Glutamatergic neuron (in vitro differentiated cells): ENCODE results near the gene OR7C1. TPM values are rescaled to one million over a fixed set of nuclear protein-coding genes. Genes with fewer than 3 reads are reported as not detected.

Experiments used
- DNase-seq: peaks from one replicate; pipeline ENCODE4 v3.0.0; 2022
- H3K27ac Mint-ChIP-seq: one replicate; pipeline ENCODE4 v1.8.0; 2020; ENCODE audit warnings: mild to moderate bottlenecking, mixed read lengths, inconsistent platforms; ENCODE audit not compliant: unreplicated experiment
- H3K27me3 Mint-ChIP-seq: one replicate; pipeline ENCODE4 v1.8.0; 2020; ENCODE audit warnings: mild to moderate bottlenecking, moderate library complexity, mixed read lengths, inconsistent platforms; ENCODE audit not compliant: unreplicated experiment
- H3K36me3 Mint-ChIP-seq: one replicate; pipeline ENCODE4 v1.8.0; 2020; ENCODE audit warnings: mild to moderate bottlenecking, mixed read lengths, inconsistent platforms; ENCODE audit not compliant: unreplicated experiment
- H3K4me1 Mint-ChIP-seq: one replicate; pipeline ENCODE4 v1.8.0; 2020; ENCODE audit warnings: mild to moderate bottlenecking, low read depth, mixed read lengths, inconsistent platforms; ENCODE audit not compliant: unreplicated experiment
- H3K4me3 Mint-ChIP-seq: one replicate; pipeline ENCODE4 v1.8.0; 2020; ENCODE audit warnings: mild to moderate bottlenecking, mixed read lengths, inconsistent platforms; ENCODE audit not compliant: unreplicated experiment
- H3K9me3 Mint-ChIP-seq: one replicate; pipeline ENCODE4 v1.8.0; 2020; ENCODE audit warnings: mild to moderate bottlenecking, moderate library complexity, mixed read lengths, inconsistent platforms; ENCODE audit not compliant: unreplicated experiment
- total RNA-seq: library from RNA; stranded (reverse); fragmentation: NEBNext Ultra II Directional; extraction: Animal tissue kit (Norgen Biotek cat#: 25700); gene quantifications from one replicate; pipeline ENCODE4 v1.2.1, GENCODE V29; 2021; ENCODE audit not compliant: unreplicated experiment
- TF ChIP-seq, protein P1 (sequence below): fragments of 200-600 bp; sonication (generic); IDR thresholded peaks from one replicate; pipeline ENCODE4 v1.5.0; 2021; ENCODE audit not compliant: partially characterized antibody, unreplicated experiment

The OR7C1 gene
- total RNA-seq, 1 donor from 2014 or later, result not detected

DNA sequence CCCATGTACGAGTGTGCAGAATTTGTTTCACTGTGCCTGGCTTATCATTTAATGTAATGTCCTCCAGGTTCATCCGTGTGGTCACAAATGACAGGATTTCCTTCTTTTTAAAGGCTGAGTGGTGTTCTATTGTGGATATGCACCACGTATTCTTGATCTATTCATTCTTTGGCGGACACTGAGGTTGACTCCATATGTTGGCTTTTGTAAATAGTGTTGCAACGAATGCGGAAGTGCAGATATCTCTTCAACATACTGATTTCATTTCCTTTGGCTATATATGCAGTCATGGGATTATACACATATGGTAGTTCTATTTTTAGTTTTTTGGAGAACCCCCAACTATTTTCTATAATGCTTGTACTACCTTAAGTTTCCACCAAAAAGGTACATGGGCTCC lies 13.0 kb downstream of the OR7C1 start:
- DNase-seq, result no peak
- H3K4me3 Mint-ChIP-seq, result no peak overlapping the region

DNA sequence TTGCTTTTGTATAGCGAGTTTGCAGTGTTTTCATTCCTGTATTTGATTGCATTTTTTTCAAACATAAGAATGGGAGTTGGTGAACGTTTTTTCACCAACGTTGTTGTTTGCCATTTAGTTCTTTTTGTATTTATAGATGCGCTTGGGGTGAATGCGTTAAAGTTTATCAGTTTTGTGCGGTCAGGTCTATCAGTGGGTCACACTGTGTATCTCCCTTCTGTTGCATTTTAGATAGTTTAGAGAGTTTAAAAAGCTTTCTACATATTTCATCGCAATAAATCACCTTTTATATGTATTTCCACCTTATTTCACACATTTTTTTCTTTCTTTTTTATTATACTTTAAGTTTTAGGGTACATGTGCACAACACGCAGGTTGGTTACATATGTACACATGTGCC lies 16.4 kb downstream of the OR7C1 start:
- DNase-seq, result no peak
- H3K4me1 Mint-ChIP-seq, result no peaks in the 10 kb centered on the region
- H3K36me3 Mint-ChIP-seq, result no peaks in the 10 kb centered on the region
- no peak overlapping the region for H3K27ac Mint-ChIP-seq
- no peaks in the 10 kb centered on the region for H3K9me3 Mint-ChIP-seq
- H3K4me3 Mint-ChIP-seq, result no peak overlapping the region
- TF ChIP-seq, protein P1, sequence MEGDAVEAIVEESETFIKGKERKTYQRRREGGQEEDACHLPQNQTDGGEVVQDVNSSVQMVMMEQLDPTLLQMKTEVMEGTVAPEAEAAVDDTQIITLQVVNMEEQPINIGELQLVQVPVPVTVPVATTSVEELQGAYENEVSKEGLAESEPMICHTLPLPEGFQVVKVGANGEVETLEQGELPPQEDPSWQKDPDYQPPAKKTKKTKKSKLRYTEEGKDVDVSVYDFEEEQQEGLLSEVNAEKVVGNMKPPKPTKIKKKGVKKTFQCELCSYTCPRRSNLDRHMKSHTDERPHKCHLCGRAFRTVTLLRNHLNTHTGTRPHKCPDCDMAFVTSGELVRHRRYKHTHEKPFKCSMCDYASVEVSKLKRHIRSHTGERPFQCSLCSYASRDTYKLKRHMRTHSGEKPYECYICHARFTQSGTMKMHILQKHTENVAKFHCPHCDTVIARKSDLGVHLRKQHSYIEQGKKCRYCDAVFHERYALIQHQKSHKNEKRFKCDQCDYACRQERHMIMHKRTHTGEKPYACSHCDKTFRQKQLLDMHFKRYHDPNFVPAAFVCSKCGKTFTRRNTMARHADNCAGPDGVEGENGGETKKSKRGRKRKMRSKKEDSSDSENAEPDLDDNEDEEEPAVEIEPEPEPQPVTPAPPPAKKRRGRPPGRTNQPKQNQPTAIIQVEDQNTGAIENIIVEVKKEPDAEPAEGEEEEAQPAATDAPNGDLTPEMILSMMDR, result no peak
- peaks cover 5% of the 10 kb centered on the region for H3K27me3 Mint-ChIP-seq

More for the DNA sequence above, 13.0 kb downstream of the OR7C1 start:
- no peaks in the 10 kb centered on the region for H3K4me1 Mint-ChIP-seq
- no peak overlapping the region for H3K27ac Mint-ChIP-seq
- no peaks in the 10 kb centered on the region for H3K9me3 Mint-ChIP-seq
- no peaks in the 10 kb centered on the region for H3K36me3 Mint-ChIP-seq
- H3K27me3 Mint-ChIP-seq, result peaks cover 5% of the 10 kb centered on the region
- TF ChIP-seq, protein P1, result no peak

DNA sequence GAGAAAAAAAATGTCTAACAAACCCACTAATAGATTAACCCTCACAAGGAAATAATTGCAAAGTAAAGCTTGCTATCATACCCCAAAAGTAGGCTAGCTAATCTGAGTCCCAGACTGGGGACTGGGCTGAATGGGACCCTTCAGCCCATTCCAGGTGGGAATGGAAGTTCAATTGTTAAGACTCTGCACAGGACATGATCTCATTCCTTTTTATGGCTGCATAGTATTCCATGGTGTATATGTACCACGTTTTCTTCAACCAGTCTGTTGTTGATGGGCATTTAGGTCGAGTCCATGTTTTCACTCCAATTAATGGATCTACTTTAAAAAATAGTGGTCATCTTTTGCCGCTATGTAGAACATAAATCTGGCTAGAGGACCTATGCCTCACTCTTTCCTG lies 17.9 kb downstream of the OR7C1 start:
- H3K9me3 Mint-ChIP-seq, result no peaks in the 10 kb centered on the region
- DNase-seq, result no peak
- no peak overlapping the region for H3K4me3 Mint-ChIP-seq

DNA sequence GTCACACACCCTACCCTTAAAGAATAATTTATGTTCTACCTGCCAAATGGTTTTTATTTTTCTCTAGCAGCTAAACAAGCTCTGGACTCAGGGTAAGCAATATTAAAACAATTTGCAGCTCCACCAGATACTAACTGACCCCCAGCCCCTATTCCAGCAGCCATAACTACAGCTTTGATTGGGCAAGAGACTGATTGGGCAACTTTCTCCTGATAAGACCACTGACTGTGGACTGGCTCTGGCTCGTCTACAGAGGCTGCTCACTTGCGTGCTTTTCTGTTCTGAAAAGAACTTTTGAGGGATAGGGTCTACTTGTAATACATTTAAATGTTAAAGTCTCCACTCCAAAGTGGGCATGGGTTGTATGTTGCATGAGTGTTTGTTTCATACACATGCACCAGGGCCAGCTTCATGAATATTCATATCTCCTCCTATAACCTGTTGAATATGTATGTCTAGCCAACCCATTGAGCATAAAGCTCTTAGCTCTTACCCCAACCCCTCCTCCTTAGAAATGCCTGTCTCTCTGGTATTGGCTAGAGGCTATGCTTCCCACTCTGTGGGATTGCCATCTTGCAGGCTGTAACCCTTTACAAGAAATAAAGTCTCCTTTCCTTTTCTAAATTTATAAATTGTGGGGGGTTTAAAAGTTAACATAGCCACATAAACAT lies 19.9 kb downstream of the OR7C1 start:
- no peak for DNase-seq
- no peaks in the 10 kb centered on the region for H3K9me3 Mint-ChIP-seq
- no peak overlapping the region for H3K27ac Mint-ChIP-seq
- H3K4me3 Mint-ChIP-seq, result no peak overlapping the region
- no peaks in the 10 kb centered on the region for H3K27me3 Mint-ChIP-seq
- TF ChIP-seq, protein P1, result no peak
- no peaks in the 10 kb centered on the region for H3K36me3 Mint-ChIP-seq
- H3K4me1 Mint-ChIP-seq, result no peaks in the 10 kb centered on the region

More for the DNA sequence above, 17.9 kb downstream of the OR7C1 start:
- TF ChIP-seq, protein P1, result no peak
- Mint-ChIP-seq H3K4me1 (no peaks in the 10 kb centered on the region), H3K36me3 (no peaks in the 10 kb centered on the region), H3K27me3 (peaks cover 5% of the 10 kb centered on the region), H3K27ac (no peak overlapping the region)

GRCh38 chr19:14809272-14810057 lies 25.5 kb downstream of the OR7C1 start:
- Mint-ChIP-seq H3K27me3 (no peaks in the 10 kb centered on the region), H3K4me3 (no peak overlapping the region), H3K4me1 (no peaks in the 10 kb centered on the region), H3K36me3 (no peaks in the 10 kb centered on the region), H3K9me3 (no peaks in the 10 kb centered on the region), H3K27ac (no peak overlapping the region)
- TF ChIP-seq, protein P1, result no peak
- no peak for DNase-seq
